Eye (tissue), 1 donor: ENCODE measurements around the gene FKTN.

ENCODE experiments used
- DNase-seq: peaks from one replicate; pipeline ENCODE4 v3.0.0-alpha.2; 2015

FKTN gene

GRCh38 chr9:105633411-105633810, 75.5 kb downstream of the FKTN start:
- peak; percentile 42 for DNase-seq

- DNase-seq, result no peak
Measured at GRCh38 chr9:105636331-105636730, 78.4 kb downstream of the FKTN start.

- no peak for DNase-seq
Measured at GRCh38 chr9:105637787-105638395, 80.0 kb downstream of the FKTN start.

- DNase-seq, result no peak
Measured at GRCh38 chr9:105639936-105640335, 82.0 kb downstream of the FKTN start.

GRCh38 chr9:105643795-105644194, 85.9 kb downstream of the FKTN start:
- no peak for DNase-seq

DNA sequence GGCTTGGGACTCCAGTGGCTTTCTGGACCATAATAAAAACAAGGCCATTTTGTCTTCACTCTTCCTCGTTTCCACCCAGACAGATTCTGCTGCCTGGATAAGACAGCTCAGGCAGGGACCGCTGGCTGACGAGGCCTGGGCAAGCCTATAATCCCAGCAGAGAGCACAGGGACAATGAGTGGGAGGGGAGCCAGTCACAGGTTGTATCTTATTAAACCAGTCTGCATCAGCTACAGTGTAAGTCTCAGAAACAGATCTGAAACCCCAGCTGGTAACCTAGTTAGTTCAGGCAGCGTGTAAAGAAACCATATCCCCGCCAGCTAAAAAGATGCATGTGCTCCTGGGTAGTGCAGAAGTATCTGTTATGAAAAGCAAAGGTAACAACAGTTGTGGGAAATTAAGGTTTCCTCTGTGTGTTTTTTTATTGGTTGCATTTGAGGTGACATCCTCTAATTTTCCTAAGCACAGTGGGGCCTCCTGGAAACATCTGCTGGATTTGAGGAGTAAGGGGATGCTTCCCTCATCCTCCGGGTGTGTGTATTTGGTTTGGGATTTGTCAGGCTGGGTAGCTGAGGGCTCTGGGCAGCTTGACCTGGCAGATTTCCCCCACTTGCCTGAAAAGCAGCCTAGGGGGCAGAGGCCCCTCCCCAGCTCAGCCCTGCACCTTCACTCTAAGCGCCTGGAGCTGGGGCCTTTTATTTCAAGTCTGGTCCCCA, 89.1 kb downstream of the FKTN start:
- DNase-seq, result peak; percentile 20

- DNase-seq, result no peak
Measured at GRCh38 chr9:105647595-105648349, 89.8 kb downstream of the FKTN start.

DNA sequence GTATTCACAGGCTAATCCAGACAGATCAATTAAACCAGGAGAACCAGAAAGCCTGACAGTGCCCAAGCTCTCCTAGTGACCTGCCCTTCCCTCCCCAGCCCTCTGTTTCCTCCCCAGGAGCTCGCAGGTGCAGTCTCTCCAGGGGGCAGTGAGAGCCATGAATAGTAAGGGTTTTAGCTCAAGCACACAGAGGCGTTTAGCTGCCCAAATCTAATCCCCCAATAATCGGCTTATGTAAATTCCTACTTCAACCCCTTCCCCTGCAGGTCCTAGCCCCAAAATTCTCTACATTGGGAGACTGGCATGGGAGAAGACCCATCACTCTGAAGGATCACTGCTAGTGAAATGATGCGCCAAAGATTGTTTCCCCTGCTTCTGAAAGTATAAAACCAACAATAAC, 93.9 kb downstream of the FKTN start:
- DNase-seq, result no peak

- DNase-seq, result peak; percentile 75
Measured at GRCh38 chr9:105656131-105656921, 98.4 kb downstream of the FKTN start.

DNA sequence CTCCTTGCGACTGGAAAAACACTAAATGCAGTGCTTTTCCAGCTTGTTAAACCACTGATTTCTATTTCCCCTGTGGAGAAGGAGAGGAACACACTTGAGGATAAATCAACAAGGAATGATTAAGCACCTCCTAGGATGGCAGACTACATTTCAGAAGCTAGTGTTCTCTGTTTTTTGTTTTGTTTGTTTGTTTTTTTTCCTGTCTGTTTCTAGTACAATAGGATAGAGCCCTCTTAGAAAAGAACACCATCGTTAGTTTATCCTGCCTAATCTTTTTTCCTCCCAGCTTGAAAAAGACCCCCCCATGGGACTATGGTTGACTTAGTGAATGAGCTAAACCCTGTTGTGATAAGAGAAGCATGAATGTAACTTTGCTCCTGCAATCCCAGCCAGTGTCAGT, 100.4 kb downstream of the FKTN start:
- no peak for DNase-seq

GRCh38 chr9:105661011-105661410, 103.1 kb downstream of the FKTN start:
- DNase-seq, result no peak

- DNase-seq, result no peak
Measured at GRCh38 chr9:105662184-105663104, 104.5 kb downstream of the FKTN start, which contains the start of gene TAL2. TSS of gene TAL2 (plus strand) at chr9:105662457. CDS start at chr9:105662497, 40 bp downstream.

GRCh38 chr9:105663914-105664313, 106.0 kb downstream of the FKTN start:
- DNase-seq, result no peak

DNA sequence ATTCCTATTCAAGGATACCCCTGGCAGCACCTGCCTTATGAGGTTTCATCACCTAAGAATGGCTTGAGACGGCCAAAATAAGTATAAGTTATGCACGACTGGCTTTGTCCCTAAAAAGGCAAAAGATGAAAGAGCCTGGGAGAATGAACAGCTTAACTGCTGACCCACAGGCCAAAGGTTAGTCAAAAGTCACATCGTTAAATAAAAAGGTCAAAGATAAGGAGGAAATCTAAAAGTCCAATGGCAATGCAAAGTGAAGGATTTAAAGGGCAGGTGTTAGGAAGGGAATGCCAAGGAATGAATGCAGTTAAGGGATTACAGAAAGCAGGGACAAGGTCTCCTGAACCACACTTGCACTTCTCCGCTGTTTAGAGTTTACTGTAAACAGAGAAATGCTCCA, 109.9 kb downstream of the FKTN start:
- no peak for DNase-seq

GRCh38 chr9:105670315-105670714, 112.4 kb downstream of the FKTN start:
- no peak for DNase-seq

GRCh38 chr9:105670775-105671174, 112.8 kb downstream of the FKTN start:
- no peak for DNase-seq

GRCh38 chr9:105672711-105673234, 114.8 kb downstream of the FKTN start:
- no peak for DNase-seq

- DNase-seq, result no peak
Measured at GRCh38 chr9:105673850-105674387, 116.0 kb downstream of the FKTN start.

DNA sequence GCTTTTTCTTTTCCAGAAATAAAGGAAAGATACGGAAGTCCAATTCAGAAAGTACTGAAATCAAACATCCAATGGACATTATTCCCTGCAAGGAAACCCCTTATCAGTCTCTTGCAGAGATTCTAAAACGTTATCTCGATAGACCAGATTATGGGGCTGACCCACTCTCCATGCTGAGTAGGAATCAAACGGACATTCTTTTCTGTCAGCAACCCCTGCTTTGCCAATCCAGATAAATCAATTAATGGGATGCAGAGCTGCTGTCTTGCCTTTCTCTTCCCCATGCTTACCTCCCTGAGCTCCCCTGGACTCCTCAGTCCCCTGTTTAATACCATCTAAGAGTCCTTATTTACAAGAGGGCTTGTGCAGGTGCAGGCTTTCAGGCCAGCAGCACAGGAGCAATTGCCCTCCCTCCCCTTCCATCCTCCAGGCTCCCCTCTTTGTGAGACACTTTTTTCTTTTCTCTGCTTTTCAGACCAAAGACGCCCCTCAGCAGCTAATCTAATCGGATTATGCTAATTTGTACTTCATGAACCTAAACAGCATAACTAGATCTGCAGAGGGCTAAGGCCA, 118.5 kb downstream of the FKTN start:
- no peak for DNase-seq

DNA sequence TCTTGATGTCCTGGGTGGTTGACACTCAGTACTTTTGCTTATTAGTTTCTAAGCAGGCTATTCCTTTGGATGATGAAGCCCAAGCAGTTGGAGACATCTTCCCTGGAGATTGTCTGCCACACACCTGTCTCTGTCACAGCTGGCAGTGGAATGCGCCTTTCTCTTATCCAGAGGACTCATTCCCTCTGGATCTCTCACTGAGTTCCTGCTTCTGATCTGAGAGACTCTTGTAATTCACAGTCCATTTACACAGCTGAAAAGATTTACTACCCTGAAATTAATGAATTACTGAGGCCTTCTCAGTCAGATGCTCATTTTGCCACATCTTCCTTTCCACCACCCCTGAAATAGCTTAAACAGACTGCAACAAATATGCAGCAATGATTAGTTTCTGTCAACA, 120.2 kb downstream of the FKTN start:
- DNase-seq, result peak; percentile 16

DNA sequence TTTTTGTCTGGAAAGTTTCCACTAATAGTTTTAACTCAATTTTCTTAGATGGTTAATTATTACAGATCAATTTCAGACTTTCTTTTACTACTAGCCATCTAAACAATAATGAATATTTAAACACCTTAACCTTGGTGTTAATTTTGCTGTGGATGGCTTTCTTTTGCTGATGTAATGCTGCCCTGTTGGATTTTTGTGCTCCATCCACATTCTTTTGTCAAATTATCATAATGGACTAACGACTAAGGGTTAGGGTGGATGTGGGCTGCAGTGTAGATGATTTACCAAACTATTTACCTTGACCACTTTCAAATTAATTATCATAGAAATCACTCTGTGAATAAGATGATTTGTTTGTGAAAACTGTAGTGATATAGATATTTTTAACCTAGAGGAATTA, 120.8 kb downstream of the FKTN start:
- no peak for DNase-seq
